ENCODE results near the gene ABCA3.

DNA sequence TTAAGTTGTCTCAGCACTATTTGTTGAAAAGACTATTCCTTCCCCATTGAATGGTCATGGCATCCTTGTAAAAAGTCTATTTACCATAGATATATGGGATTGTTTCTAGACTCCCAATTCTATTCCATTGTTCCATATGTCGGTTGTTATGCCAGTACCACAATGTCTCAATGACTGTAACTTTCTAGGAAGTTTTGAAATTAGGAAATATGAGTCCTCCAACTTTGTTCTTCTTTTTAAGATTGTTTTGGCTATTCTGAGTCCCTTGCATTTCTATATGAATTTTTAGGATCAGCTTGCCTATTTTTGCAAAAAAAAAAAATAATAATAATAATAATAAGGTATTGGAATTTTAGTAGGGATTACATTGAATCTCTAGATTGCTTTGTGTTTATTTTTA is 43.0 kb upstream of the ABCA3 start:
- TF ChIP-seq POLR2A (IDR thresholded peaks at IDR 0.05; ENCODE audit: low read depth, low read length) (no peak), POLR2AphosphoS5 (IDR thresholded peaks at IDR 0.05; ENCODE audit: low read depth, low read length) (no peak)

All from GM12891 (cell line).